ENCODE measurements around the gene RUNDC3A.
"Not testable (repeated sequence)": the region's sequence is repeated elsewhere in the genome, so short reads cannot be mapped to it uniquely, and the experiment has no call there.

Gene RUNDC3A

GRCh38 chr17:44334727-44335126, 26.3 kb downstream of the RUNDC3A start:
- no peak overlapping the region for H3K4me3 ChIP-seq (replicated peaks; ENCODE audit: low read depth, low read length)
- H3K27me3 ChIP-seq (replicated peaks; ENCODE audit: control insufficient read depth, insufficient read depth, low read length), result no peaks in the 10 kb centered on the region
- no peak for DNase-seq (ENCODE audit: extremely low read depth, insufficient read length)
- TF ChIP-seq, protein P1, sequence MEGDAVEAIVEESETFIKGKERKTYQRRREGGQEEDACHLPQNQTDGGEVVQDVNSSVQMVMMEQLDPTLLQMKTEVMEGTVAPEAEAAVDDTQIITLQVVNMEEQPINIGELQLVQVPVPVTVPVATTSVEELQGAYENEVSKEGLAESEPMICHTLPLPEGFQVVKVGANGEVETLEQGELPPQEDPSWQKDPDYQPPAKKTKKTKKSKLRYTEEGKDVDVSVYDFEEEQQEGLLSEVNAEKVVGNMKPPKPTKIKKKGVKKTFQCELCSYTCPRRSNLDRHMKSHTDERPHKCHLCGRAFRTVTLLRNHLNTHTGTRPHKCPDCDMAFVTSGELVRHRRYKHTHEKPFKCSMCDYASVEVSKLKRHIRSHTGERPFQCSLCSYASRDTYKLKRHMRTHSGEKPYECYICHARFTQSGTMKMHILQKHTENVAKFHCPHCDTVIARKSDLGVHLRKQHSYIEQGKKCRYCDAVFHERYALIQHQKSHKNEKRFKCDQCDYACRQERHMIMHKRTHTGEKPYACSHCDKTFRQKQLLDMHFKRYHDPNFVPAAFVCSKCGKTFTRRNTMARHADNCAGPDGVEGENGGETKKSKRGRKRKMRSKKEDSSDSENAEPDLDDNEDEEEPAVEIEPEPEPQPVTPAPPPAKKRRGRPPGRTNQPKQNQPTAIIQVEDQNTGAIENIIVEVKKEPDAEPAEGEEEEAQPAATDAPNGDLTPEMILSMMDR (IDR thresholded peaks at IDR 0.05; ENCODE audit: insufficient read depth, low read length, poor library complexity, severe bottlenecking), result no peak
- no peaks in the 10 kb centered on the region for H3K36me3 ChIP-seq (ENCODE audit: control insufficient read depth, insufficient read depth, low read length)

- no peak overlapping the region for H3K4me3 ChIP-seq (replicated peaks; ENCODE audit: low read depth, low read length)
- TF ChIP-seq, protein P1 (IDR thresholded peaks at IDR 0.05; ENCODE audit: insufficient read depth, low read length, poor library complexity, severe bottlenecking), result no peak
- H3K27me3 ChIP-seq (replicated peaks; ENCODE audit: control insufficient read depth, insufficient read depth, low read length), result no peaks in the 10 kb centered on the region
- H3K36me3 ChIP-seq (ENCODE audit: control insufficient read depth, insufficient read depth, low read length), result no peaks in the 10 kb centered on the region
- DNase-seq (ENCODE audit: extremely low read depth, insufficient read length), result no peak
These were observed 27.2 kb downstream of the RUNDC3A start for GRCh38 chr17:44335564-44335963.

GRCh38 chr17:44335968-44336367, 27.6 kb downstream of the RUNDC3A start:
- TF ChIP-seq, protein P1 (IDR thresholded peaks at IDR 0.05; ENCODE audit: insufficient read depth, low read length, poor library complexity, severe bottlenecking), result no peak
- no peak overlapping the region for H3K4me3 ChIP-seq (replicated peaks; ENCODE audit: low read depth, low read length)
- H3K27me3 ChIP-seq (replicated peaks; ENCODE audit: control insufficient read depth, insufficient read depth, low read length), result no peaks in the 10 kb centered on the region
- no peaks in the 10 kb centered on the region for H3K36me3 ChIP-seq (ENCODE audit: control insufficient read depth, insufficient read depth, low read length)
- DNase-seq (ENCODE audit: extremely low read depth, insufficient read length), result no peak

DNA sequence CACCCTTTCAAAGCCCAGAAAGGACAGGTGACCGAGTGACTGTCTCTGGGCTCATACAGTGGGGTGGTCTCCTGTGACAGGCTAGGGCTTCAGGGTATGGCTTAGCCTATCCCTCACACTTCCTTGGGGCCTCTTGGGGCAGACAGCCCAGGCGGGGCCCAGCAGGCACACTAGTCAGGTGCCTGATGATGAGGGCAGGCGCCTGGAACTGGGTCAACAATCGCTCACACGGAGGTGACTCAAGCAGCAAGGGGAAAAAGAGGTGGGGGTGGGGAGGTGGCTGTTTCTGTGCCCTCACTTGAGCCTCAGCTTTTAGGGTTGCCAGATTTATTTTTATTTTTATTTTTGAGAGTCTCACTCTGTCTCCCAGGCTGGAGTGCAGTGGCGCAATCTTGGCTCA, 30.3 kb downstream of the RUNDC3A start:
- H3K27me3 ChIP-seq (replicated peaks; ENCODE audit: control insufficient read depth, insufficient read depth, low read length), result no peaks in the 10 kb centered on the region
- no peak for DNase-seq (ENCODE audit: extremely low read depth, insufficient read length)
- no peaks in the 10 kb centered on the region for H3K36me3 ChIP-seq (ENCODE audit: control insufficient read depth, insufficient read depth, low read length)
- TF ChIP-seq, protein P1 (IDR thresholded peaks at IDR 0.05; ENCODE audit: insufficient read depth, low read length, poor library complexity, severe bottlenecking), result no peak
- H3K4me3 ChIP-seq (replicated peaks; ENCODE audit: low read depth, low read length), result no peak overlapping the region

- not testable (repeated sequence) for DNase-seq (ENCODE audit: extremely low read depth, insufficient read length); H3K27me3 ChIP-seq (replicated peaks; ENCODE audit: control insufficient read depth, insufficient read depth, low read length); H3K36me3 ChIP-seq (ENCODE audit: control insufficient read depth, insufficient read depth, low read length); H3K4me3 ChIP-seq (replicated peaks; ENCODE audit: low read depth, low read length)
These were observed 32.2 kb downstream of the RUNDC3A start for GRCh38 chr17:44340553-44340952.

DNA sequence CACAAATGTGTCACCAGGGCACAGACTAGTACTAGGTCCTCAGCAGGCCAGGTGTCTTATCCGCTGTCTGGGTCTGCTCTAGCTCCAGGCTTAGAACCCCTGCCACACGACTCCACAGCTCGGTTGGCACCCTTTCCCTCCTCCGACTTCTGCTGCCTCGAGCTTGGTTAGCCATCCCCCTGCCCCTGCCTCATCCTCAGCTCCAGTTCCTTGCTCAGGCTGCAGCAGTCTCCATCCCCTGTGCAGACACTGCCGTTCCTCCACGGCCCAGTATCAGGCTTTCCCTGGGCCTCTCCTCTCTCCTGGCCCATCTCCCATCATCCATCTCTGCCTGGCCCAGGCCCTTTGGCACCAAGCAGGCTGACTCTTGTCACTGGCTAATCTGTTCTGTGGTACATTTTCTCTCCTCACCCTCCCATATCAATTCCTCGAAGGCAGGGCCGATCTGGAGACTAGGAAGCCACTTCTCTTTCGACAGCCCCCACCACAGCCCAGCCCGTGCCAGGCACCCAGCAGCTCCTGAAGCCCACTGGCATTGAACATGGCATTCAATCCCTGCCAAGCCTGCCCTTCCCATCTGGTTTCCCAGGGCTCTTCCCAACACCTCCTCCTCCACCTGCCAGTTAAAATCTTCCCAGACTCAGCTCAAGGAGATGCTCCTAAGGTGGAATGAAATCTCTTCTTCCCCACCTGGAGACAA, 35.3 kb downstream of the RUNDC3A start:
- TF ChIP-seq, protein P1 (IDR thresholded peaks at IDR 0.05; ENCODE audit: insufficient read depth, low read length, poor library complexity, severe bottlenecking), result no peak
- no peak overlapping the region for H3K4me3 ChIP-seq (replicated peaks; ENCODE audit: low read depth, low read length)
- H3K27me3 ChIP-seq (replicated peaks; ENCODE audit: control insufficient read depth, insufficient read depth, low read length), result no peaks in the 10 kb centered on the region
- no peak for DNase-seq (ENCODE audit: extremely low read depth, insufficient read length)
- H3K36me3 ChIP-seq (ENCODE audit: control insufficient read depth, insufficient read depth, low read length), result no peaks in the 10 kb centered on the region
